Stomach (tissue), 9 donors: ENCODE results near the gene BICD1. TPM values are rescaled to one million over a fixed set of nuclear protein-coding genes. Genes with fewer than 3 reads are reported as not detected.

Experiments used
- DNase-seq, 2 donors: peaks; one replicate each; pipeline versions ENCODE4 v3.0.0 to v3.0.0-alpha.2; 2013 to 2019
- H3K27ac ChIP-seq, 5 donors: fragments of 200-600 bp in 4 of 5; sonication (generic) in 4 of 5; one replicate each; pipeline ENCODE4 v1.5.1; 2013 to 2019; ENCODE audit warnings: mild to moderate bottlenecking in 1 of 5, moderate library complexity in 1 of 5
- H3K27me3 ChIP-seq, 3 donors: fragments of 200-600 bp; sonication (generic); one replicate each; pipeline ENCODE4 v1.5.1; 2017 to 2019; ENCODE audit warnings: mixed run types in 1 of 3
- H3K36me3 ChIP-seq, 4 donors: fragments of 200-600 bp; sonication (generic); 1 replicate in 3 of 4; 2 replicates in 1 of 4; pipeline ENCODE4 v1.5.1; 2016 to 2019
- H3K4me1 ChIP-seq, 4 donors: fragments of 200-600 bp; sonication (generic); one replicate each; pipeline ENCODE4 v1.5.1; 2016 to 2019
- H3K4me3 ChIP-seq, 4 donors: fragments of 200-600 bp; sonication (generic) in 3 of 4; one replicate each; pipeline ENCODE4 v1.5.1; 2016 to 2019; ENCODE audit warnings: mild to moderate bottlenecking in 1 of 4
- H3K9me3 ChIP-seq, 4 donors: fragments of 200-600 bp; sonication (generic); one replicate each; pipeline ENCODE4 v1.5.1; 2016 to 2019
- CTCF ChIP-seq, 7 experiments: fragments of 450-650 bp in 4 of 7; fragments of 200-600 bp in 3 of 7; sonication (generic) in 3 of 7; IDR thresholded peaks; one replicate each; pipeline ENCODE4 v1.5.1; 2016 to 2019; ENCODE audit warnings: antibody characterized with exemption in 7 of 7, control low read depth in 2 of 7, mild to moderate bottlenecking in 1 of 7
- EP300 ChIP-seq: sonication (generic); formaldehyde crosslinking; IDR thresholded peaks from one replicate; pipeline ENCODE4 v1.6.1; 2017; ENCODE audit warnings: antibody characterized with exemption
- POLR2A ChIP-seq, 4 donors: fragments of 450-650 bp; IDR thresholded peaks; one replicate each; pipeline ENCODE4 v1.6.1; 2016; ENCODE audit warnings: antibody characterized with exemption in 4 of 4, control low read depth in 2 of 4, mild to moderate bottlenecking in 1 of 4, moderate library complexity in 1 of 4
- POLR2AphosphoS5 ChIP-seq, 3 donors: sonication (generic); formaldehyde crosslinking; IDR thresholded peaks; one replicate each; pipeline ENCODE4 v1.6.1; 2016; ENCODE audit warnings: antibody characterized with exemption in 3 of 3
- WGBS, 5 donors: extraction: QIAGEN DNeasy Blood & Tissue Kit in 3 of 5; methylation state at CpG; one replicate each; pipeline versions ENCODE4 v1.1.5 to v1.1.7; 2013 to 2018; 5-methylcytosine and 5-hydroxymethylcytosine counted together
- intact Hi-C: fragments of 100-400 bp; cut with DNase I; formaldehyde crosslinking; loops from one replicate; pipeline ENCODE4 v1.15.1; 2023; ENCODE audit warnings: low total_unique reads
- polyA plus RNA-seq, 3 donors: library from polyadenylated mRNA; stranded (reverse); fragments of 200-250 nt; gene quantifications; one replicate each; pipeline ENCODE4 v1.2.3, GENCODE V29; 2013
- total RNA-seq, 5 donors: library from RNA; depleted of rRNA; stranded (reverse); fragments of >200 nt; gene quantifications; one replicate each; pipeline versions ENCODE4 v1.1.0 to v1.2.3, GENCODE V29; 2014 to 2016
- donor health status: healthy with polysubstance abuse.
- donor health status: Bipolar disorder and iron deficiency.
- donor health status: healthy.

Gene BICD1
- total and polyA plus RNA-seq, 8 donors = 1.6 to 17.3 (median 2.1) TPM

GRCh38 chr12:32105986-32106516 lies 596 bp upstream of the BICD1 start:
- Histone ChIP-seq H3K36me3 (no peaks in the 10 kb centered on the region), H3K4me1 (peaks cover 12 to 37% (median 26%) of the 10 kb centered on the region in 4 donors), H3K4me3 (peak overlapping the region; percentile 65 to 97 (median 69)), H3K27ac (peak overlapping the region; percentile 69 to 94 (median 82)), H3K9me3 (no peaks in the 10 kb centered on the region), H3K27me3 (no peaks in the 10 kb centered on the region)
- 8 to 18% (median 11%) methylated on average over 22 to 24 of the region's 24 CpGs for WGBS, 5 donors
- no peak for DNase-seq
- TF ChIP-seq EP300 = no peak
- no peak for TF ChIP-seq POLR2A (IDR thresholded peaks at IDR 0.05)
- TF ChIP-seq POLR2AphosphoS5 (IDR thresholded peaks at IDR 0.05) = no peak
- TF ChIP-seq CTCF (IDR thresholded peaks at IDR 0.05) = no peak
- intact Hi-C loops = no loop called here

- peak in 1 of 2 donors; percentile 58 for DNase-seq
Observed at GRCh38 chr12:32107359-32108267, 966 bp downstream of the BICD1 start.

GRCh38 chr12:32108787-32109186 lies 2.1 kb downstream of the BICD1 start:
- H3K4me3 ChIP-seq = peak overlapping the region in 1 of 4 donors; percentile 97
- no peak overlapping the region for H3K27ac ChIP-seq
- no peak for DNase-seq
- H3K27me3 ChIP-seq = no peaks in the 10 kb centered on the region
- H3K36me3 ChIP-seq = peaks cover 0 to 4% (median 0%) of the 10 kb centered on the region in 4 donors
- intact Hi-C loops = no loop called here
- H3K9me3 ChIP-seq = no peaks in the 10 kb centered on the region
- no peak for TF ChIP-seq POLR2AphosphoS5 (IDR thresholded peaks at IDR 0.05)
- no peak for TF ChIP-seq POLR2A (IDR thresholded peaks at IDR 0.05)
- TF ChIP-seq CTCF (IDR thresholded peaks at IDR 0.05) = no peak
- TF ChIP-seq EP300 = no peak
- peaks cover 12 to 37% (median 26%) of the 10 kb centered on the region in 4 donors for H3K4me1 ChIP-seq

More at GRCh38 chr12:32107359-32108267, 966 bp downstream of the BICD1 start:
- intact Hi-C loops = no loop called here
- peaks cover 12 to 37% (median 26%) of the 10 kb centered on the region in 4 donors for H3K4me1 ChIP-seq
- H3K27me3 ChIP-seq = no peaks in the 10 kb centered on the region
- H3K9me3 ChIP-seq = no peaks in the 10 kb centered on the region
- peak overlapping the region; percentile 65 to 97 (median 69) for H3K4me3 ChIP-seq
- TF ChIP-seq POLR2A (IDR thresholded peaks at IDR 0.05) = no peak
- peak in 1 of 3 donors; percentile 8 for TF ChIP-seq POLR2AphosphoS5 (IDR thresholded peaks at IDR 0.05)
- TF ChIP-seq CTCF (IDR thresholded peaks at IDR 0.05) = no peak
- 7 to 18% (median 12%) methylated on average over 14 of the region's 14 CpGs for WGBS, 5 donors
- H3K36me3 ChIP-seq = peaks cover 0 to 4% (median 0%) of the 10 kb centered on the region in 4 donors
- H3K27ac ChIP-seq = peak overlapping the region in 4 of 5 donors; percentile 78 to 94 (median 85)

- no peak overlapping the region for H3K27ac ChIP-seq
- H3K36me3 ChIP-seq = peaks cover 0 to 4% (median 0%) of the 10 kb centered on the region in 4 donors
- H3K9me3 ChIP-seq = no peaks in the 10 kb centered on the region
- H3K27me3 ChIP-seq = no peaks in the 10 kb centered on the region
- H3K4me3 ChIP-seq = no peak overlapping the region
- H3K4me1 ChIP-seq = peaks cover 12 to 41% (median 27%) of the 10 kb centered on the region in 4 donors
- no peak for TF ChIP-seq EP300
- DNase-seq = no peak
- WGBS, 5 donors = 87 to 96% (median 95%) methylated on average over 3 of the region's 3 CpGs
- intact Hi-C loops = no loop called here
Observed at GRCh38 chr12:32110417-32110816, 3.8 kb downstream of the BICD1 start.
